Thoracic aorta (tissue), 2 donors: ENCODE results near the gene NDRG2. TPM values are rescaled to one million over a fixed set of nuclear protein-coding genes. Genes with fewer than 3 reads are reported as not detected.

Experiments
- ATAC-seq: fragments of 150-250 bp; one replicate; pipeline ENCODE4 v1.8.0; 2017; ENCODE audit warnings: low read depth; ENCODE audit not compliant: insufficient number of reproducible peaks, low FRiP score
- DNase-seq: peaks from one replicate; pipeline ENCODE4 v3.0.0-alpha.2; 2020; ENCODE audit warnings: low spot score
- H3K27ac ChIP-seq, 2 donors: fragments of 200-600 bp; sonication (generic); 1 replicate in 1 of 2; 2 replicates in 1 of 2; pipeline ENCODE4 v1.5.1; 2016; ENCODE audit warnings: mild to moderate bottlenecking in 2 of 2, moderate library complexity in 2 of 2
- H3K27me3 ChIP-seq: fragments of 200-600 bp; sonication (generic); replicated peaks from 2 replicates; pipeline ENCODE4 v1.6.0; 2016; ENCODE audit warnings: mild to moderate bottlenecking; ENCODE audit not compliant: insufficient read depth
- H3K36me3 ChIP-seq: fragments of 200-600 bp; sonication (generic); one replicate; pipeline ENCODE4 v1.5.1; 2016
- H3K4me1 ChIP-seq, 2 donors: fragments of 200-600 bp; sonication (generic); 1 replicate in 1 of 2; 2 replicates in 1 of 2; pipeline versions ENCODE4 v1.5.1 to v1.6.0; 2016; ENCODE audit warnings: low read depth in 2 of 2, mild to moderate bottlenecking in 1 of 2; ENCODE audit not compliant: control insufficient read depth in 1 of 2
- H3K4me3 ChIP-seq: fragments of 200-600 bp; sonication (generic); 2 replicates; pipeline ENCODE4 v1.5.1; 2016; ENCODE audit warnings: mild to moderate bottlenecking
- H3K9me3 ChIP-seq: fragments of 200-600 bp; sonication (generic); 2 replicates; pipeline ENCODE4 v1.5.1; 2016
- total RNA-seq, 2 donors: library from RNA; depleted of rRNA; stranded (reverse); fragments of >200 nt; gene quantifications; one replicate each; pipeline versions ENCODE4 v1.1.0 to v1.2.3, GENCODE V29; 2016
- TF ChIP-seq, protein P1 (sequence below): fragments of 200-600 bp; sonication (generic); IDR thresholded peaks from one replicate; pipeline ENCODE4 v1.5.1; 2019; ENCODE audit warnings: antibody characterized with exemption

The NDRG2 gene
- total RNA-seq, 2 donors from 2014 or later, result 139 TPM

DNA sequence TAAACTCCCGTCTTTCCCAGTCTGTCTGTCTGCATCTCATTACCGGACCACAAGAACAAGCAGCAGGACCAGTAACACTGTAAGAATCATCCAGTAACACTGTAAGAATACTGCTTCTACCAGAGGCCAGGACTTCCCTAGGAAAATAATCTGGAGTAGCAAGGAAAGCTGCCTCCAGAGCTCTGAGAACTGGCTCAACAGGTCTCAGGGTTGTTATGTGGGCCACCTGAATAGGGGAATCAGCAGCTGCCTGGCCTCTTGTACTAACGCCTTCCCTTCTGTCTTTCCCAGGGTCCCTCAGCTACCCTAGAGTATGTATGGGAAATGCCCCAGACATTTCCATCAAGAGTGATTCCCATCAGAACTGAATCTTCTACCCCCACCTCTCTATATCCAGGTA, 26.7 kb downstream of the NDRG2 start:
- H3K27me3 ChIP-seq, result no peaks in the 10 kb centered on the region
- no peak for DNase-seq
- no peak overlapping the region for H3K27ac ChIP-seq
- no peak overlapping the region for H3K4me3 ChIP-seq
- no peak for ATAC-seq
- no peaks in the 10 kb centered on the region for H3K9me3 ChIP-seq
- H3K4me1 ChIP-seq, result peaks cover 0 to 6% of the 10 kb centered on the region in 2 donors
- TF ChIP-seq, protein P1, sequence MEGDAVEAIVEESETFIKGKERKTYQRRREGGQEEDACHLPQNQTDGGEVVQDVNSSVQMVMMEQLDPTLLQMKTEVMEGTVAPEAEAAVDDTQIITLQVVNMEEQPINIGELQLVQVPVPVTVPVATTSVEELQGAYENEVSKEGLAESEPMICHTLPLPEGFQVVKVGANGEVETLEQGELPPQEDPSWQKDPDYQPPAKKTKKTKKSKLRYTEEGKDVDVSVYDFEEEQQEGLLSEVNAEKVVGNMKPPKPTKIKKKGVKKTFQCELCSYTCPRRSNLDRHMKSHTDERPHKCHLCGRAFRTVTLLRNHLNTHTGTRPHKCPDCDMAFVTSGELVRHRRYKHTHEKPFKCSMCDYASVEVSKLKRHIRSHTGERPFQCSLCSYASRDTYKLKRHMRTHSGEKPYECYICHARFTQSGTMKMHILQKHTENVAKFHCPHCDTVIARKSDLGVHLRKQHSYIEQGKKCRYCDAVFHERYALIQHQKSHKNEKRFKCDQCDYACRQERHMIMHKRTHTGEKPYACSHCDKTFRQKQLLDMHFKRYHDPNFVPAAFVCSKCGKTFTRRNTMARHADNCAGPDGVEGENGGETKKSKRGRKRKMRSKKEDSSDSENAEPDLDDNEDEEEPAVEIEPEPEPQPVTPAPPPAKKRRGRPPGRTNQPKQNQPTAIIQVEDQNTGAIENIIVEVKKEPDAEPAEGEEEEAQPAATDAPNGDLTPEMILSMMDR, result no peak
- H3K36me3 ChIP-seq, result peaks cover 26% of the 10 kb centered on the region

DNA sequence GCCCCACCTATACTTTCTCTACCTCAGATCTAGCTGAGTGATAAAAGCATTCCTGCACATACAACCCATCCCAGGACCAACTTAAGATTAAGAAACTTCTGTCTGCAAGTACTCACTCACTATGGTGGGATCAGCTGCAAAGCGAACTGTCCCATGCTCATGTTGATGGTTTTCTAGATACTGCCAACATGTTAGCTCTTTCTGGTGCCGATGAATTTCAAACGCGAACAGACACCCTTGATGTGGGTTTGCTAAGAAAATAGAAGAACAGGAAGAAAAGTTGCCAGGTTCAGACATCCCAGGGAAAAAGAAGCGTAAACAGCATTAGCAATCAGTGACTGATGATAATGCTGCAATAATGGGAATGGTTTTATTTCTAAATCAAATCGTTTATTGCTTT, 27.3 kb downstream of the NDRG2 start:
- Histone ChIP-seq H3K27ac (no peak overlapping the region), H3K4me3 (no peak overlapping the region), H3K4me1 (peaks cover 0 to 6% of the 10 kb centered on the region in 2 donors), H3K36me3 (peaks cover 32% of the 10 kb centered on the region), H3K27me3 (no peaks in the 10 kb centered on the region), H3K9me3 (no peaks in the 10 kb centered on the region)
- TF ChIP-seq, protein P1, result no peak
- ATAC-seq, result no peak
- no peak for DNase-seq

DNA sequence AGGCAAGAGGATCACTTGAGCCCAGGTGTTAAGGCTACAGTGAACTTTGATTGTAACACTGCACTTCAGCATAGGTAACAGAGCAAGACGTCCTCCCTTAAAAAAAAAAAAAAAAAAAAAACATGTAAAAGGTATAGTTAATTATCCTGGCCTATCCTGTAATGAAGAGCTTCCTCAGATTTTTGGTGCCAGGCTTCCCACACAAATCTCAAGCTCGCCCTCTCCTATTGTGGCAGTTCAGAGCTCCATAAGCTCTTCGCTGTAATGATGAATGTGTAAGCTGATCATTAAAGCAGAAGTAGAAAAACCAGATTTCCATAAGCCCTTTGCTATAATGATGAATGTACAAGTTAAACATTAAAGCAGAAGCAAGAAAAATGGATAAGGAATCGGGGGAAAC, 27.7 kb downstream of the NDRG2 start:
- no peak for ATAC-seq
- Histone ChIP-seq H3K4me1 (peaks cover 0 to 6% of the 10 kb centered on the region in 2 donors), H3K9me3 (no peaks in the 10 kb centered on the region), H3K27ac (no peak overlapping the region), H3K36me3 (peaks cover 36% of the 10 kb centered on the region), H3K27me3 (no peaks in the 10 kb centered on the region), H3K4me3 (no peak overlapping the region)
- TF ChIP-seq, protein P1, result no peak
- no peak for DNase-seq

DNA sequence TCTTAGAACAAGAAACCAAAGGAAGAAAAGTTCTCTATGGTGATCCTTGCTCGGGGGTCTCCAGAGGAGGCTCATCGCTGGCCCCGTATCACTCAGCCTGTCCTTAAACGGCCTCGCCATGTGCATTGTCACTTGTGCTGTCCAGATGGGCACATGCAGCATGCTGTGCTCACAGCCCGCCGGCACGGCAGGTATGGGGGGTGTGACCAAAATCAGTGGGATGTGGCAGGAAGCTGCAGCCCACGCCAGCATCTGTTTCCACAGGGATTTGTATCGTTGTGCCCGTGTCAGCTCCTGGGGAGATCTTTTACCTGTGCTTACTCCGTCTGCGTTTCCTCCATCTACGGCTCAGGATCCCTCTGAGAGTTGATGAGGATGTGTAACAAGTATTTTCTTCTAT, 28.3 kb downstream of the NDRG2 start:
- Histone ChIP-seq H3K27me3 (no peaks in the 10 kb centered on the region), H3K27ac (no peak overlapping the region), H3K4me3 (no peak overlapping the region), H3K4me1 (peaks cover 2 to 11% of the 10 kb centered on the region in 2 donors), H3K9me3 (no peaks in the 10 kb centered on the region), H3K36me3 (peaks cover 41% of the 10 kb centered on the region)
- no peak for DNase-seq
- no peak for ATAC-seq
- TF ChIP-seq, protein P1, result no peak

DNA sequence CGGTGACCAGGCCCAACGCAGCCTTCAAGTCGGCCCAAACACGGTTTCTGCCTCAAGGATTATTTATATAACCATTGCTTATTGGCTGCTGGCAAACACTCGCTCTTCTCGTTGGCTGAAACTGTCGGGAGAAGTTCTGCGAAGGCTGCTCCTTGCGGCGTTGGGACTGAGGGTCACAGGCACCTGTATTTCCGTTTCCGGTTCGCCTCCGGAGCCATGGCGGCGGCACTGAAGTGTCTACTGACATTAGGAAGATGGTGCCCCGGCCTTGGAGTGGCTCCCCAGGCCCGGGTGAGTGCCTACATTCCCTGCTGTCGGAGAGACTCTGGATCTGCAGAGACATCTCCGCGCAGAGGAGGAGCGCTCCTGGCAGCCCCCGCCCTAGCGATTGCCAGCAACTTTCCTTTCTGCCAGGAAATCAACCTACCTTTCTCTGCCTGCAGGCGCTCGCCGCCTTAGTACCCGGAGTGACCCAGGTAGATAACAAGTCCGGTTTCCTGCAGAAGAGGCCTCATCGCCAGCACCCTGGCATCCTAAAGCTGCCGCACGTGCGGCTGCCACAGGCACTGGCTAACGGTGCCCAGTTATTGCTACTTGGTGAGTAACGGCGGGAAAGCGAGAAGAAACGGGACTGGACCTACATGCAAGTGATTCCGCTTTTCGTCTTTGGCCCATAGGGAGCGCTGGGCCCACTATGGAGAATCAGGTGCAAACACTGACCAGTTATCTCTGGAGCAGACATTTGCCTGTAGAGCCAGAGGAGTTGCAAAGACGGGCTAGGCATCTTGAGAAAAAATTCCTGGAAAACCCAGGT, 34.9 kb downstream of the NDRG2 start, which contains the start of gene METTL17:
TSS of gene METTL17 (plus strand) at position 194 of the 814 bp plus-strand sequence. CDS start at position 217, 23 bp downstream.
- Histone ChIP-seq H3K27ac (peak within 1 kb of the TSS; percentile 77 to 88), H3K4me1 (peaks cover 34 to 52% of the 10 kb centered on the region in 2 donors), H3K27me3 (no peaks in the 10 kb centered on the region), H3K36me3 (peaks cover 25% of the 10 kb centered on the region), H3K4me3 (peak within 1 kb of the TSS; percentile 88), H3K9me3 (no peaks in the 10 kb centered on the region)
- ATAC-seq (peak; percentile 87), DNase-seq (peak; percentile 83)
- TF ChIP-seq, protein P1, result no peak
